HG03064 (cell line): ENCODE measurements around the gene AHRR.
"Not testable (repeated sequence)": the region's sequence is repeated elsewhere in the genome, so short reads cannot be mapped to it uniquely, and the experiment has no call there.

Experiments
- ATAC-seq: cut with Tn5 transposase; IDR thresholded peaks from one replicate; pipeline ENCODE4 v1.9.1; 2021; ENCODE audit warnings: low read depth; ENCODE audit not compliant: unreplicated experiment

Gene AHRR

GRCh38 chr5:390623-391491 lies 69.3 kb downstream of the AHRR start:
- ATAC-seq = no peak

GRCh38 chr5:392431-392988 lies 71.0 kb downstream of the AHRR start:
- peak; percentile 77 for ATAC-seq

GRCh38 chr5:393846-394275 lies 72.3 kb downstream of the AHRR start:
- no peak for ATAC-seq

GRCh38 chr5:394671-395155 lies 73.2 kb downstream of the AHRR start:
- ATAC-seq = no peak

GRCh38 chr5:395156-395920 lies 73.8 kb downstream of the AHRR start:
- no peak for ATAC-seq

GRCh38 chr5:395921-396530 lies 74.5 kb downstream of the AHRR start:
- no peak for ATAC-seq

- ATAC-seq = no peak
These were observed 75.0 kb downstream of the AHRR start for GRCh38 chr5:396531-396961.

GRCh38 chr5:398141-398474 lies 76.6 kb downstream of the AHRR start:
- ATAC-seq = not testable (repeated sequence)

- no peak for ATAC-seq
These were observed 77.2 kb downstream of the AHRR start for GRCh38 chr5:398475-399295.

- peak; percentile 73 for ATAC-seq
These were observed 78.1 kb downstream of the AHRR start for GRCh38 chr5:399296-400281.

GRCh38 chr5:400282-401145 lies 79.0 kb downstream of the AHRR start:
- ATAC-seq = peak; percentile 20

GRCh38 chr5:401146-402034 lies 79.9 kb downstream of the AHRR start:
- no peak for ATAC-seq

- not testable (repeated sequence) for ATAC-seq
These were observed 80.7 kb downstream of the AHRR start for GRCh38 chr5:402219-402614.

- ATAC-seq = peak; percentile 47
These were observed 81.3 kb downstream of the AHRR start for GRCh38 chr5:402615-403359.

GRCh38 chr5:403995-404394 lies 82.5 kb downstream of the AHRR start:
- ATAC-seq = no peak

- no peak for ATAC-seq
These were observed 83.2 kb downstream of the AHRR start for GRCh38 chr5:404666-405241.
